Retinal pigment epithelial cell (primary cell): ENCODE results near the gene SND1.

ENCODE experiments used
- DNase-seq: peaks from one replicate; pipeline ENCODE4 v3.0.0-alpha.2; 2010; ENCODE audit warnings: low read depth
- H3K4me3 ChIP-seq: 2 replicates; pipeline ENCODE4 v1.5.1; 2011; ENCODE audit warnings: mild to moderate bottlenecking, low read length, control low read depth, moderate library complexity
- CTCF ChIP-seq: conservative IDR thresholded peaks from 2 replicates; pipeline ENCODE4 v1.5.1; 2011; ENCODE audit warnings: low read depth, low read length, control low read depth, inconsistent platforms

SND1 gene

GRCh38 chr7:128003787-128004186 is 351.8 kb downstream of the SND1 start:
- no peak for TF ChIP-seq CTCF
- DNase-seq, result no peak
- H3K4me3 ChIP-seq, result no peak overlapping the region

GRCh38 chr7:128004623-128005022 is 352.6 kb downstream of the SND1 start:
- TF ChIP-seq CTCF, result no peak
- no peak overlapping the region for H3K4me3 ChIP-seq

GRCh38 chr7:128005117-128005516 is 353.1 kb downstream of the SND1 start:
- no peak overlapping the region for H3K4me3 ChIP-seq
- TF ChIP-seq CTCF, result no peak
- no peak for DNase-seq

More at GRCh38 chr7:128004623-128005022, 352.6 kb downstream of the SND1 start:
- DNase-seq, result no peak

- no peak for TF ChIP-seq CTCF
- no peak for DNase-seq
- no peak overlapping the region for H3K4me3 ChIP-seq
Observed at GRCh38 chr7:128005759-128006159, 353.8 kb downstream of the SND1 start.

GRCh38 chr7:128006550-128007302 is 354.7 kb downstream of the SND1 start:
- no peak for TF ChIP-seq CTCF
- no peak for DNase-seq
- H3K4me3 ChIP-seq, result no peak overlapping the region

GRCh38 chr7:128007303-128007680 is 355.3 kb downstream of the SND1 start:
- H3K4me3 ChIP-seq, result no peak overlapping the region
- DNase-seq, result no peak
- TF ChIP-seq CTCF, result no peak

GRCh38 chr7:128008141-128008540 is 356.1 kb downstream of the SND1 start:
- no peak for DNase-seq
- H3K4me3 ChIP-seq, result no peak overlapping the region
- no peak for TF ChIP-seq CTCF
